Measurements from ENCODE around the gene ONECUT2. TPM values are rescaled to one million over a fixed set of nuclear protein-coding genes. Genes with fewer than 3 reads are reported as not detected.
"Not testable (repeated sequence)": the region's sequence is repeated elsewhere in the genome, so short reads cannot be mapped to it uniquely, and the experiment has no call there.

Gene ONECUT2
- total RNA-seq, 1 donor: under 0.01 TPM

DNA sequence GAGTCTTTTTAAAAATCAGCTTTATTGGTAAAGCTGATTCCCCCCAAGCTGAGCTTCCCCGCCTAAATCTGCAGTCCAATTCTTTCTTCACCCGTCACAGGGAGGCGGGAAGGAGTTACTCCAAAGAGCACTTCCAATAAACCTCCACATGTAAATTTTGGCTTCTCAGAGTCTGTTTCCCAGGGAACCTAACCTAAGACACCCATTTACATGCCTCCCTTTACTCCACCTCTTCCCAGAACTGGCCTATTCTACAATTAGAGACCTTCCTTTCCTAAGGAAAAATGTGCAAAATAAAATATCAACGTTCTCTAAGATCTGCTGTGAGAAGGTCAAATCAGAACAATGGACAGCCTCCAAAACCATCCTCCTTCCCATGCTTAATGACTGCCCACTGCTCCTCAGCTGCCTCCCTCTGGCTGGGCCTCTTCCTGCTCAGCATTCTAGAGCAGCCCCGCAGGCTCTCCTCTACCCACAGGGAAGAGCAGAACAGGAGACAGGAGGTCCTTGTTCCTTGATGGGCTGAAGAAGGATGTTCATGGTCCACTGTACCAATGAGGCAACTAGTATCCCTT, 63.6 kb downstream of the ONECUT2 start:
- H3K4me3 ChIP-seq (ENCODE audit: low read depth, low read length): no peak overlapping the region
- DNase-seq (ENCODE audit: low read depth): no peak
- TF ChIP-seq, protein P1, sequence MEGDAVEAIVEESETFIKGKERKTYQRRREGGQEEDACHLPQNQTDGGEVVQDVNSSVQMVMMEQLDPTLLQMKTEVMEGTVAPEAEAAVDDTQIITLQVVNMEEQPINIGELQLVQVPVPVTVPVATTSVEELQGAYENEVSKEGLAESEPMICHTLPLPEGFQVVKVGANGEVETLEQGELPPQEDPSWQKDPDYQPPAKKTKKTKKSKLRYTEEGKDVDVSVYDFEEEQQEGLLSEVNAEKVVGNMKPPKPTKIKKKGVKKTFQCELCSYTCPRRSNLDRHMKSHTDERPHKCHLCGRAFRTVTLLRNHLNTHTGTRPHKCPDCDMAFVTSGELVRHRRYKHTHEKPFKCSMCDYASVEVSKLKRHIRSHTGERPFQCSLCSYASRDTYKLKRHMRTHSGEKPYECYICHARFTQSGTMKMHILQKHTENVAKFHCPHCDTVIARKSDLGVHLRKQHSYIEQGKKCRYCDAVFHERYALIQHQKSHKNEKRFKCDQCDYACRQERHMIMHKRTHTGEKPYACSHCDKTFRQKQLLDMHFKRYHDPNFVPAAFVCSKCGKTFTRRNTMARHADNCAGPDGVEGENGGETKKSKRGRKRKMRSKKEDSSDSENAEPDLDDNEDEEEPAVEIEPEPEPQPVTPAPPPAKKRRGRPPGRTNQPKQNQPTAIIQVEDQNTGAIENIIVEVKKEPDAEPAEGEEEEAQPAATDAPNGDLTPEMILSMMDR (IDR thresholded peaks at IDR 0.05; ENCODE audit: insufficient read depth, low read depth, low read length): no peak

DNA sequence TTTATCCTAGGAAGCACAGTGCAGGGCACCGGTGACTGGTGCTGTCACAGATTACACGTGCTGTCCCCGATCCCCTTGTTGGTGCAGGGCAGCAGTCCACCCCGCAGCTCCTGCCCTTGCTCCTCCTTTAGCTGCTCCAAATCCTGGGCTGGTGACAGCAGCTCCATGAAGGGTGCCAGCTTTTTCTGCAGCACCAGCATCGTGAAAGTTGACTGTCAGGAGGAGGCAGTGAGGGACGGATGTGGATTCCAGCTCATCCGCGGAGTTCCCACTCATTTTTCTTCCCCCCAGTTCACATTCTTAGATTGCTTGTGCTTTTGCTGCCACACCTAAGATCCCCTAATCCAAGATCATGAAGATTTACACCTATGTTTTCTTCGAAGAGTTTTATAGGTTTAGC, 67.5 kb downstream of the ONECUT2 start:
- no peak overlapping the region for H3K4me3 ChIP-seq (ENCODE audit: low read depth, low read length)
- TF ChIP-seq, protein P1 (IDR thresholded peaks at IDR 0.05; ENCODE audit: insufficient read depth, low read depth, low read length): no peak
- no peak for DNase-seq (ENCODE audit: low read depth)

DNA sequence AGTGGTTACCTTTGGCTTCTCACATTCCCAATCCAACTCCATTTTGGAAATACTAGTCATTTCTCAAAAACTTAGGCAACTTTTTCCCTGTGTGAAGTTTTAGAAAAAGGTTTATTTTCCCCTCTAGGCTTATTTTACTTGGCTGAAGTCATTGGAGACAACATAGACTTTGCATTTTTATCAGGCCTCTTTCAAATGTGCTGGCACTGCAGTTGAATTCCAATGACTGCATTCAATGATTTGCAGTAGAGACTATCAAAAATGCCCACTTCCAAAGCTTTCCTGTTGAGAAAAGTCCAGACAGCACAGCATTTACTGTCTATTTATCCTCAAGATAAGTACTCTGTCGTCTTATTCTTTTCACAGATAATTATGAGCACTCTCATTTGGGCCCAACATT, 70.1 kb downstream of the ONECUT2 start:
- DNase-seq (ENCODE audit: low read depth): no peak
- TF ChIP-seq, protein P1 (IDR thresholded peaks at IDR 0.05; ENCODE audit: insufficient read depth, low read depth, low read length): no peak
- no peak overlapping the region for H3K4me3 ChIP-seq (ENCODE audit: low read depth, low read length)

DNA sequence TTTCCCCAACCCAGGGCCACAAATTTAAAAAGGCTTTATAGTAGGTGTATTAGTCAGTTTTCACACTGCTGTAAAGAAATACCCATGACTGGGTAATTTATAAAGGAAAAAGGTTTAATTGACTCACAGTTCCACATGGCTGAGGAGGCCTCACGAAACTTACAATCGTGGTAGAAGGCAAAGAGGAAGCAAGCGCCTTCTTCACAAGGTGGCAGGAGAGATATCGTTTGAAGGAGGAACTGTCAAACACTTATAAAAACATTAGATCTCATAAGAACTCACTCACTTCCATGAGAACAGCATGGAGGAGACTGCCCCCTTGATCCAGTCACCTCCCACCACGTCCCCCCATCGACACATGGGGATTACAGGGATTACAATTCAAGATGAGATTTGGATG, 80.9 kb downstream of the ONECUT2 start:
- TF ChIP-seq, protein P1 (IDR thresholded peaks at IDR 0.05; ENCODE audit: insufficient read depth, low read depth, low read length): no peak
- DNase-seq (ENCODE audit: low read depth): no peak
- H3K4me3 ChIP-seq (ENCODE audit: low read depth, low read length): no peak overlapping the region

DNA sequence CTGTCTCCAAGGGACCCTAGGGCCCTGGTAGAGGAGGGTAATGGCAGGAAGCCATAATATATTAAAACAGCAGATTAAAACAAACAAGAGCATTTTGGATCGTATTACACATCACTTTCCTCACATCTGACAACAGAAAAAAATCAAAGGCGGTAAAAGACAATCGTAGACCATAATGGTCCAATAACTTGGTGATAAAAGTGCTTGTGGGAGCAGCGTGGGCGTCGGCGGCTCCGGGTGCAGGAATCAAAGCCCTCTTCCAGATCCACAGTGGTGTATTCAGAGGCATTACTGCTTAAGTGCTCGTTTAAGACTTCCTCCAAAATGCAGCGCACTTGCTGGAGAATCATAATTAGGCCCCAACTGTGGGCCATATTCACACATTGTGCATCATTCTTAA, 83.4 kb downstream of the ONECUT2 start:
- H3K4me3 ChIP-seq (ENCODE audit: low read depth, low read length): no peak overlapping the region
- no peak for DNase-seq (ENCODE audit: low read depth)
- TF ChIP-seq, protein P1 (IDR thresholded peaks at IDR 0.05; ENCODE audit: insufficient read depth, low read depth, low read length): no peak

DNA sequence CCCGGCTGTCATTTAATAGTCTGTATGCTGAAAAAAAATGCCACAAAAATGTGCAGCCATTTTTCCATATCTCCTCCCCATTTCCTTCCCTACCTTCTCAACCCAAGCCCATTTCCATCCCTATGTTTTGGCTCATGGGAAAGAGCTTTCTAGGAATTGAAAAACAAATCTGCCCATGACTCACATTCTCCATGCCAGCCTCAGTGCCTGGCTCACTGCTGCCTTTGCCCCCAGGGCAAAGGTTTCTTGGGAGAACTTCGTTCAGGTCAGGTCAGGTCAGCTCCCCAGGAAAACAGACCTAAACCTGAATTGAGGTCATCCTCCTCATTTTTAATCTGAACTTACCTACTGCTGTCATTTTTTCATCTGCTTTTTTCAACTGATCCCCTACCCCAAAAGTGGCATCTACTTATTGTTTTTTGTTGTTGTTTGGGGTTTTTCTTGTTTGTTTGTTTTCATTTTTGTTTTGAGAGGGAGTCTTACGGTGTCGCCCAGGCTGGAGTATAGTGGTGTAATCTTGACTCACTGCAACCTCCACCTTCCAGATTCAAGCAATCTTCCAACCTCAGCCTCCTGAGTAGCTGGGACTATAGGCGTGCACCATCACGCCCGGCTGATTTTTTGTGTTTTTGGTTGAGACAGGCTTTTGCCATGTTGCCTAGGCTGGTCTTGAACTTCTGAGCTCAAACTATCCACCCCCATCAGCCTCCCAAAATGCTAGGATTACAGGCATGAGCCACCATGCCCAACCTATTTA, 84.7 kb downstream of the ONECUT2 start:
- no peak overlapping the region for H3K4me3 ChIP-seq (ENCODE audit: low read depth, low read length)
- TF ChIP-seq, protein P1 (IDR thresholded peaks at IDR 0.05; ENCODE audit: insufficient read depth, low read depth, low read length): no peak
- no peak for DNase-seq (ENCODE audit: low read depth)

DNA sequence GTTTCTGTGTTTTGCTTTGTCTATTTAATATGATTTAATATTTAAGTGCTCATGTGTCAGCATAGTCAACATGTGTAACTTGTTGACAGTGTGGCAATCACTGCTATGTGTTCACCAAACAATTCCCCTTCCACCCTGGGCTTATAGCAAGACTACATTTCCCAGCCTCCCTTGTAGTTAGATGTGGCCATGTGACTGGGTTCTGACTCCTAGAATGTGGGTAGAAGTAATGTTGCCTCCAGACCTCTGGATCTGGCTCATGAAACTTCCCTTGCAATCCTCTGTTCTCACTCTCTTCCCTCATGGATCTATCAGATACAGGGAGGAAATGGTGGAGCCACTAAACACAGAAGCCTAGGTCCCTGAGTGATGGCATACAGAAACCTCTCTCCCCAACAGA, 87.2 kb downstream of the ONECUT2 start:
- DNase-seq (ENCODE audit: low read depth): not testable (repeated sequence)

More for the DNA sequence above, 87.2 kb downstream of the ONECUT2 start:
- H3K4me3 ChIP-seq (ENCODE audit: low read depth, low read length): not testable (repeated sequence)

Data from fibroblast of villous mesenchyme (primary cell).